HG02678 (cell line): ENCODE data around the gene MT4.

Experiments used
- ATAC-seq: cut with Tn5 transposase; IDR thresholded peaks from one replicate; pipeline ENCODE4 v1.9.1; 2021; ENCODE audit warnings: mild to moderate bottlenecking, moderate library complexity; ENCODE audit not compliant: unreplicated experiment

Gene MT4

GRCh38 chr16:56618138-56618537 lies 53.3 kb downstream of the MT4 start:
- ATAC-seq, result no peak
